Adrenal gland (tissue), 5 donors: ENCODE data around the gene FCRL4.

Experiments used
- POLR2A ChIP-seq, 2 donors: fragments of 450-650 bp; IDR thresholded peaks; one replicate each; pipeline ENCODE4 v1.6.1; 2017; ENCODE audit warnings: antibody characterized with exemption in 2 of 2, mild to moderate bottlenecking in 2 of 2, moderate library complexity in 1 of 2
- TF ChIP-seq, protein P1 (sequence below), 6 experiments: fragments of 450-650 bp in 4 of 6; fragments of 200-600 bp in 2 of 6; sonication (generic) in 1 of 6; IDR thresholded peaks; 1 replicate in 5 of 6; 2 replicates in 1 of 6; pipeline versions ENCODE4 v1.5.1 to v1.8.0; 2016 to 2021; ENCODE audit warnings: antibody characterized with exemption in 6 of 6, mild to moderate bottlenecking in 2 of 6, moderate library complexity in 1 of 6
- donor health status: DM: no; HTN: no; CAD: no.

GRCh38 chr1:157639800-157640199 is 41.9 kb upstream of the FCRL4 start:
- TF ChIP-seq, protein P1, sequence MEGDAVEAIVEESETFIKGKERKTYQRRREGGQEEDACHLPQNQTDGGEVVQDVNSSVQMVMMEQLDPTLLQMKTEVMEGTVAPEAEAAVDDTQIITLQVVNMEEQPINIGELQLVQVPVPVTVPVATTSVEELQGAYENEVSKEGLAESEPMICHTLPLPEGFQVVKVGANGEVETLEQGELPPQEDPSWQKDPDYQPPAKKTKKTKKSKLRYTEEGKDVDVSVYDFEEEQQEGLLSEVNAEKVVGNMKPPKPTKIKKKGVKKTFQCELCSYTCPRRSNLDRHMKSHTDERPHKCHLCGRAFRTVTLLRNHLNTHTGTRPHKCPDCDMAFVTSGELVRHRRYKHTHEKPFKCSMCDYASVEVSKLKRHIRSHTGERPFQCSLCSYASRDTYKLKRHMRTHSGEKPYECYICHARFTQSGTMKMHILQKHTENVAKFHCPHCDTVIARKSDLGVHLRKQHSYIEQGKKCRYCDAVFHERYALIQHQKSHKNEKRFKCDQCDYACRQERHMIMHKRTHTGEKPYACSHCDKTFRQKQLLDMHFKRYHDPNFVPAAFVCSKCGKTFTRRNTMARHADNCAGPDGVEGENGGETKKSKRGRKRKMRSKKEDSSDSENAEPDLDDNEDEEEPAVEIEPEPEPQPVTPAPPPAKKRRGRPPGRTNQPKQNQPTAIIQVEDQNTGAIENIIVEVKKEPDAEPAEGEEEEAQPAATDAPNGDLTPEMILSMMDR (IDR thresholded peaks at IDR 0.05), result no peak
- no peak for TF ChIP-seq POLR2A (IDR thresholded peaks at IDR 0.05)
